ENCODE data around the gene MEIS3.

The MEIS3 gene

GRCh38 chr19:47427241-47428176 is 8.2 kb upstream of the MEIS3 start (continued):
- peak; percentile 65; the same call in 1 of the 2 replicates for TF ChIP-seq GLIS1 (tag by site-specific recombination; IDR thresholded peaks at IDR 0.05)
- no peak for TF ChIP-seq ZNF747 (tag by site-specific recombination; IDR thresholded peaks at IDR 0.05)
- TF ChIP-seq ZIC2 (tag by site-specific recombination; IDR thresholded peaks at IDR 0.05), result no peak
- TF ChIP-seq HIC1 (tag by site-specific recombination; IDR thresholded peaks at IDR 0.05), result no peak
- TF ChIP-seq ZNF518A (tag by site-specific recombination; conservative IDR thresholded peaks at IDR 0.05; ENCODE audit: low read depth), result no peak
- peak; percentile 40 for TF ChIP-seq KLF8 (tag by site-specific recombination; IDR thresholded peaks at IDR 0.05)
- TF ChIP-seq ZXDB (tag by site-specific recombination; IDR thresholded peaks at IDR 0.05), result peak; percentile 21; the same call in 1 of the 2 replicates
- TF ChIP-seq IKZF3 (tag by site-specific recombination; IDR thresholded peaks at IDR 0.05), result 0 out of 2 replicates have a peak, but pooled peaks have one; percentile 43
- peak; percentile 22; the same call in 1 of the 2 replicates for TF ChIP-seq ZNF157 (tag by site-specific recombination; IDR thresholded peaks at IDR 0.05)
- peak; percentile 27; the same call in 1 of the 2 replicates for TF ChIP-seq SP2 (tag by site-specific recombination; IDR thresholded peaks at IDR 0.05)
- TF ChIP-seq ZNF600 (tag by site-specific recombination; IDR thresholded peaks at IDR 0.05), result peak; percentile 63
- no peak for TF ChIP-seq MYNN (tag by site-specific recombination; IDR thresholded peaks at IDR 0.05; ENCODE audit: borderline replicate concordance)
- TF ChIP-seq, protein P1, sequence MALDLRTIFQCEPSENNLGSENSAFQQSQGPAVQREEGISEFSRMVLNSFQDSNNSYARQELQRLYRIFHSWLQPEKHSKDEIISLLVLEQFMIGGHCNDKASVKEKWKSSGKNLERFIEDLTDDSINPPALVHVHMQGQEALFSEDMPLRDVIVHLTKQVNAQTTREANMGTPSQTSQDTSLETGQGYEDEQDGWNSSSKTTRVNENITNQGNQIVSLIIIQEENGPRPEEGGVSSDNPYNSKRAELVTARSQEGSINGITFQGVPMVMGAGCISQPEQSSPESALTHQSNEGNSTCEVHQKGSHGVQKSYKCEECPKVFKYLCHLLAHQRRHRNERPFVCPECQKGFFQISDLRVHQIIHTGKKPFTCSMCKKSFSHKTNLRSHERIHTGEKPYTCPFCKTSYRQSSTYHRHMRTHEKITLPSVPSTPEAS (tag by site-specific recombination; IDR thresholded peaks at IDR 0.05), result 0 out of 2 replicates have a peak, but pooled peaks have one; percentile 24
- no peak for TF ChIP-seq ZNF426 (tag by site-specific recombination; IDR thresholded peaks at IDR 0.05)
- TF ChIP-seq, protein P2, sequence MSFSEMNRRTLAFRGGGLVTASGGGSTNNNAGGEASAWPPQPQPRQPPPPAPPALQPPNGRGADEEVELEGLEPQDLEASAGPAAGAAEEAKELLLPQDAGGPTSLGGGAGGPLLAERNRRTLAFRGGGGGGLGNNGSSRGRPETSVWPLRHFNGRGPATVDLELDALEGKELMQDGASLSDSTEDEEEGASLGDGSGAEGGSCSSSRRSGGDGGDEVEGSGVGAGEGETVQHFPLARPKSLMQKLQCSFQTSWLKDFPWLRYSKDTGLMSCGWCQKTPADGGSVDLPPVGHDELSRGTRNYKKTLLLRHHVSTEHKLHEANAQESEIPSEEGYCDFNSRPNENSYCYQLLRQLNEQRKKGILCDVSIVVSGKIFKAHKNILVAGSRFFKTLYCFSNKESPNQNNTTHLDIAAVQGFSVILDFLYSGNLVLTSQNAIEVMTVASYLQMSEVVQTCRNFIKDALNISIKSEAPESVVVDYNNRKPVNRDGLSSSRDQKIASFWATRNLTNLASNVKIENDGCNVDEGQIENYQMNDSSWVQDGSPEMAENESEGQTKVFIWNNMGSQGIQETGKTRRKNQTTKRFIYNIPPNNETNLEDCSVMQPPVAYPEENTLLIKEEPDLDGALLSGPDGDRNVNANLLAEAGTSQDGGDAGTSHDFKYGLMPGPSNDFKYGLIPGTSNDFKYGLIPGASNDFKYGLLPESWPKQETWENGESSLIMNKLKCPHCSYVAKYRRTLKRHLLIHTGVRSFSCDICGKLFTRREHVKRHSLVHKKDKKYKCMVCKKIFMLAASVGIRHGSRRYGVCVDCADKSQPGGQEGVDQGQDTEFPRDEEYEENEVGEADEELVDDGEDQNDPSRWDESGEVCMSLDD (tag by site-specific recombination; IDR thresholded peaks at IDR 0.05), result peak; percentile 53; the same call in 1 of the 2 replicates
- TF ChIP-seq ZNF155 (tag by site-specific recombination; IDR thresholded peaks at IDR 0.05), result no peak
- peak; percentile 47; the same call in 1 of the 2 replicates for TF ChIP-seq ZNF843 (tag by site-specific recombination; IDR thresholded peaks at IDR 0.05)
- TF ChIP-seq ZNF792 (tag by site-specific recombination; IDR thresholded peaks at IDR 0.05), result no peak
- TF ChIP-seq FEZF1 (tag by site-specific recombination; IDR thresholded peaks at IDR 0.05), result peak; percentile 13; the same call in 1 of the 2 replicates
- peak; percentile 58; the same call in 1 of the 2 replicates for TF ChIP-seq ZBTB20 (tag by site-specific recombination; IDR thresholded peaks at IDR 0.05)
- peak; percentile 25; the same call in 1 of the 2 replicates for TF ChIP-seq KLF17 (tag by site-specific recombination; IDR thresholded peaks at IDR 0.05)
- TF ChIP-seq ZNF280D (tag by site-specific recombination; IDR thresholded peaks at IDR 0.05), result peak; percentile 10; the same call in 1 of the 2 replicates
- peak; percentile 64; the same call in 1 of the 2 replicates for TF ChIP-seq OSR2 (tag by site-specific recombination; IDR thresholded peaks at IDR 0.05)

Data from HEK293 (cell line).